GM19452 (cell line): ENCODE measurements around the gene HACD1.

Experiments used
- ATAC-seq: cut with Tn5 transposase; IDR thresholded peaks from one replicate; pipeline ENCODE4 v1.9.1; 2021; ENCODE audit not compliant: unreplicated experiment

Gene HACD1

DNA sequence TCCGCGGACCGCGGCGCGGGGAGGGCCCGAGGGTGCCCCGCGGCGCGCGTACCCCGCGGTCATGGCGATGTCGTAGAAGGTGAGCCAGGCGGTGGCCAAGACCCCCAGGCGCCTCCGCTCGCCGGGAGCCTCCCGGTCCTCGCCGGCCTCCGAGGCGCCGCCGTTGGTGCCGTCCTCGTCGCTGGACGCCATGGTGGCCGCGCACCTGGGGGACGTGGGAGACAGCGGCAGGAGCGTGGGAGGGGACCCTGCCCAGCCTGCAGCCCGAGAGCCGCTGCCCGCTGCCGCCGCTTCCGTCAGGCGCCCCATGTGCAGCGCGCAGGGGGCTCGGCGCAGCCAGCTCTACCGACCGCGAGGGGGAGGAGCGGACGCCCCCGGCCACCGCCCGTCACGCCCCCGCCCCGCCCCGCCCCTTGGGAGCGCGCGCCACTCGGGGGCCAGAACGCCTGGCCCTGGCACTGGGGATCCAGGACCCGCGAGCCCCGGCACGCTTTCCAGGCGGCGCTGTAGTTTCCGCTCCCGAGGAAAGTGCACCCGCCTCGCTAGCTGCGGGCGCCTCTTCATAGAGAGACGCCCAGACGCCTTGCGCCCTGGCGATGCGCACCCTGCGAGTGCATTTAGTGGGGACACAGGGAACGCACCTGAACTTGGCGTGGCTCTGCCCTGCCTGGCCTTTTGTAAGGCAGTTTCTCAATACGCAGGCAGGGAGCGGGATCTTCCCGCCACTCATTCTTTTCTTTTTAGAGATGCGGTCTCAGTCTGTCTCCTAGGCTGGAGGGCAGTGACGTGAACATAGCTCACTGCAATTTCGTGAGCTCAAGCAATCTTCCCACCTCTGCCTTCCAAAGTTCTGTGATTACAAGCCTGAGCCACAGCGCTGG is at the start of gene HACD1:
TSS of gene HACD1 (minus strand) at position 344 of the 881 bp plus-strand sequence. CDS start at position 309, 35 bp downstream.
- peak; percentile 62 for ATAC-seq

- ATAC-seq = no peak
Measured at GRCh38 chr10:17665747-17666146, 48.6 kb upstream of the HACD1 start.

- no peak for ATAC-seq
Measured at GRCh38 chr10:17663450-17663849, 46.3 kb upstream of the HACD1 start.

DNA sequence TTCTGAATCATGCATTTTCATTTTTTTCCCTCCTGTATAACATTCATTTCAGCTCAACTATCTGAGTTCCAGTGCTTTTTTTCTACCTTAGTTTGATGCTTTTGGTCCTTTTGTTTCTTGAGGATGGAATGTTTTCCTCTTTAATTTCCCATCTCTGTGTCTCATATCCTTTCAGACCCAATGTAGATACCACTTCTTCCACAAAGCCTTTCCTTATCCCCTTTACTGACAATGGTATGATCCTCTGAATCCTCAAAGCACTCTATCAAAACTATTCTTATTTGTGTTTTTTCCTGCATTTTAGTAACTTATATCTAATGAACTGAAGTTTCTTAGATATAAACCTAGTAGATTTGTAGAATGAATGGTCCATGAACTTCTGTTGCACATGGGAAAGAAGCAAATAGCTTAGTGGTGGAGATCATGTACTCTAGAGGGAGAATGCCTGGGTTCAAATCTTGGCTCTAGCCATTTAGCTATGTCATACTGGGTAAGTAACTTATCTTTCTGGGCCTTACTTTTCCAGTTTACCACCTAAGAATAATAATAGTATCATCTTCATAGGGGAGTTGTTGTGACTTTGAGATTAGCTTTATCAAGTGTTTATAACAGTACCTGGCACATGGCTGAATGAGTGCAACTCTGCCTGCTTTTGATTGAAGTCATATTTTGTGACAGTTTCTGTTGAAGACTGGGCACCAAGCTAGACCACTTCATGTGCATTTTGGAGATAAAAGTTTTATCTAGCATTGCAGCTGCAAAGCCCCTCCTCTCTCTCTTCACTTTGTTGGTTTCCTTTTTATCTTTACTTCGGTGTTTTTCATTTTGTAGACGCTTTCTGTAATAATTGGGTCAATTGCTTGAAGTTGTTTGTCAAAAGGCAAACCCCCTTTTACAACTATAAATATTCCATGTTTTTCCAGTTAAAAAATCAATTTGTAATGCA is 45.3 kb upstream of the HACD1 start:
- no peak for ATAC-seq

DNA sequence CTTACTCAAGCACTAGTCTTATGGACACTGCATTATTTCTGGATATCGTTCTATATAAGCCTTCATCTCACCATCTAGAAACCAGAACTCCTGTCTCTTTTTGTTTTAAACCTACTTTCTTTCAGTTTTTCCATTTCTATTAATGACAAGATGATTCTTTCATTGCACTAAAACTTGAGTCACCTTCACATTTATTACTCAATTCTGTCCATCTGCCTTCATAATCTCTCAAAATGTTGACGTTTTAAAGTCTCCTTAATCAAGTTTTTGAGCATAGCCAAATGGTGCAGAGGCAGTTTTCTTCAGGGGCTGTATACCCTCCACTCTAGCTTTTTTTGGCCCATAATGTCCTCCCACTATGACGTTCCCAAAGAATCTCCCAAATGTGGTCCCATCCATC is 44.3 kb upstream of the HACD1 start:
- ATAC-seq = no peak

DNA sequence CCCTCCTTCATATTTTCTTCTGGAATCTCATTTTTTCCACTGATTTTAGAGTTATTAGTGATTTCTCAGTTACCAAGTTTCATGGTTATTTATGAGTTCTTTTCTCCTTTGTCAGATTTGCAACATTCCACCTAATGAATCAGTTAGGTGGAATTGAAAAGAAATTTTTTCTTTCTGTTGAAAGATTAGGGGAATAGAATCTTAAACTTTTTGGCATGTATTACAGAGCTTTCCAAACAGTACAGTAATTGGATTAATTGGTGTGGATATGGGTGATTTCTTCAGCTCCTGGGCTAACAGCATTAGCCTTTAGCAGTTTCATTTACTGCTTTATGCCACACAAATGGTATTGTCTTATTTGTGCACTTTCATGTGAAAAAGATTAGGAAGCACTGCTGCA is 43.7 kb upstream of the HACD1 start:
- ATAC-seq = no peak

DNA sequence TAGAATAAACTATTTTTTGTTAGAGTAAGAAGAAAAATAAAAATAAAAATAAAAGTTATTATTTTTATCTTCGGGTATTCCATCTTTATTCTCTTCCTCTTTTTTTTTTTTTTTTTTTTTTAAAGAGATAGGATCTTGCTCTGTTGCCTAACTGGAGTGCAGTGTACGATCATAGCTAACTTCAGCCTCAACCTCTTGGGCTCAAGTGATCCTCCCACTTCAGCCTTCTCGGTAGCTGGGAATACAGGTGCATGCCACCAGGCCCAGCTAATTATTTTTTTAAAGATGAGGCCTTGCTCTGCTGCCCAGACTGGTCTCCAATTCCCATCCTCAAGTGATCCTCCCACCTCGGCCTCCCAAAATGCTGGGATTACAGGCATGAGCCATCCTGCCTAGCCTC is 42.2 kb upstream of the HACD1 start:
- no peak for ATAC-seq

DNA sequence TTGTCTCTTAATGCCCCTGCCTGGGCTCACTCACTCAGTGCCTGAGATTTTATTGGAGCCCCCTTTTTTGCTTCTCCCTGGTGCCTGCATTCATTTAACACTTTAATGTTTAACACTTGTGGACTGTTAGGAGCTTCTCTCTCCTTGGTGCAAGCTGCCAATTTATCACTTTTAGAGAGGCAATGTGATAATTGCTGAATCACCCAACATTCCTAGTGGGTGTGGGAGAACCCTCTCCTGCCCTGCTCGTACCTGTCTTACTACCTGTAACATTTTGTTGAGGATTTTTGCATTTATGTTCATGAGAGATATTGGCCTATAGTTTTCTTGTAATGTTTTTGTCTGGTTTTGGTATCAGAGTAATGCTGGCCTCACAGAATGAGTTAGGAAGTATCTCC is 39.9 kb upstream of the HACD1 start:
- ATAC-seq = no peak

GRCh38 chr10:17655567-17656146 is 38.5 kb upstream of the HACD1 start:
- ATAC-seq = peak; percentile 79

- peak; percentile 8 for ATAC-seq
Measured at GRCh38 chr10:17655009-17655408, 37.8 kb upstream of the HACD1 start.

- ATAC-seq = peak; percentile 34
Measured at GRCh38 chr10:17652585-17652984, 35.4 kb upstream of the HACD1 start.

DNA sequence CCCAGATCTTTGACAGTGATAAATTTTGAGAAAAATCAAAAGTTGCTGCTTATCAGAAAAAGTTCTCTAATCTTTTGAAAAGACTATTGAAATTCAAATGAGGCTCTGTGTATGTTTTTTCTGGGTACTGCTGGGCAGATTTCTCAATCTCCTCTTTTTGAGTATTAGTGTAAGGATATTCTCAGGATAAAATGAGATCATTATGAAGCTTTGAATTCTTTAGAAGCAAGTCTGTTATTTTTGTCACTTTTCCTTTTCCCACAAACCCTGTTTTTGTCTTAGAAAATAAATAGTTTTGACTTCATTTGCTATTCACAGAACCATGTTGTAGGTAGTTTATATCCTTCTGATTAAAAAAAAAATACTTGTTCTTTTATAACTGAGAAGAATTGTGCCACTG is 34.7 kb upstream of the HACD1 start:
- no peak for ATAC-seq

GRCh38 chr10:17650416-17650815 is 33.2 kb upstream of the HACD1 start:
- no peak for ATAC-seq

DNA sequence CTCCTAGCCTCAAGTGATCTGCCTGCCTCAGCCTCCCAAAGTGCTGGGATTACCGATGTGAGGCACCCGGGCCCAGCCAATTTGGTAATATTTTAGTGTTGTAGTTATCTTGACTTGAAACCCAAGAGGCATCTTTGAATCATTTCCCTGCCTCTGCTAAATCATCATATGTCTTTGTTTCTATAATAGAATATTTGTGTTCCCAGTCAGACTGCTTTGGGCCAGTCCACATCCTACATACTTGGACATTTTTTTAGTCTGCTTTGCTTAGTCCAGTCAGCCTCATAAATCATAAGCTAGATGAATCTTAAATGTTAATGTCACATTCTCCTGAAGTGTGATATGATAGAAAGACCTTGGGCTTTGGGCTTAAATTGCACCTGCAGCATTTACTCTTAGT is 32.7 kb upstream of the HACD1 start:
- no peak for ATAC-seq

- ATAC-seq = no peak
Measured at GRCh38 chr10:17649052-17649451, 31.9 kb upstream of the HACD1 start.

GRCh38 chr10:17648243-17649035 is 31.3 kb upstream of the HACD1 start:
- ATAC-seq = no peak

DNA sequence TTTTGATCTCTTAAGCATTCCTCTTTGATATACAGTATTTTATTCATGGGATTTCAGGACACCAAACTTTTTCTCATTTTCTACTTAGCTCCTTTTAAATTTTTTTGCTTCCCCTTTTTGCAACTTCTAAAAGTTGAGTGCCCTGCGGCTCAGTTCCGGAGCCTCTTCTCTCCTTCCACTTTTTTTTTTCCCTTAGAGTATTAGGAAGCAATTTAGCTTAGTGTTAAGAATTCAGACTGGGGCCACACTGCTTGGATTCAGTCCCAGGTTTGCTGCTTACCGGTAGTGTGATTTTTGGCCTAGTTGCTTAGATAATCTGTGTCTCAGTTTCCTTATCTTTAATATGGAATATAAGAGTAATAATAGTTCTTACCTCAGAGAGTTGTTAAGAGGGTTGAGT is 30.2 kb upstream of the HACD1 start:
- ATAC-seq = no peak

- ATAC-seq = no peak
Measured at GRCh38 chr10:17645621-17646345, 28.6 kb upstream of the HACD1 start.

- ATAC-seq = peak; percentile 17
Measured at GRCh38 chr10:17644485-17644943, 27.3 kb upstream of the HACD1 start.
